ENCODE results near the gene CLRN3.
A peak's percentile ranks its signal among the peaks of the same experiment; 100 is the strongest.

Gene CLRN3

DNA sequence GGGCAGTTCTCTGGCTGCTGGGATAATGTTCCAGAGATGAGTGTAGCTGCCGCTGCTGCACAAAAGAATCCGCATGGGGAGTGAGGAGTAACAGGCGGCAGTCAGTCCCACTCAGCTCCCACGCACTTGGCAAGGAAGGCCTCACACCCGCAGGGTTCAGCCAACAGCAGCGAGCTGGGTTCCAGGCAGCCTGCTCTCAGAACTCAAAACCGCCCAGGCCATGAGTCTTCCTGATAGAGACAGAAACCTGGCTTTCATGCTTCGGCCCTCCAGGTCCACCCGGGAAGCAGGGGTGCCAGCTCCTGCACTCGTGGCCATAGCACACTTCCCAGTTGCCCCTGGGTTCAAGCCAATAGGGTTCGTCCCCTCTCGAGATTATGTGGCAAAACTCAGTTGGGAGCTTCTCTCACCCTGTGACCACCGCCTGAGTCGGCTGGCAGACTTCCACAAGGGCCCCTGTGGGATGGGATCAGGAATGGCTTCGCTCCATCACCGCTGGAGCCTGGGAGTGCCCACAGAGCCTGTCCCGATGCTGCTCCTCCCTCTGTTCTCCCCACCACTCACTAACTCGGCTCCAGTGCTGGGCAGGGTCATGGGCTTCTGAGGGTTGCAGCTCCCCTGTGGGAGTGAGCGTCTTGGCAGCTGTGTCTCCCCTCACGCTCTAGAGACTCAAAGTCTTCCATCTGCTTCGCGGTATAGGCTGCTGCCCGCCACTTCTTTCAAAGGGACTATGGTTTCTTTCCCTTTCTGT, 20.6 kb downstream of the CLRN3 start:
- no peak for DNase-seq

DNA sequence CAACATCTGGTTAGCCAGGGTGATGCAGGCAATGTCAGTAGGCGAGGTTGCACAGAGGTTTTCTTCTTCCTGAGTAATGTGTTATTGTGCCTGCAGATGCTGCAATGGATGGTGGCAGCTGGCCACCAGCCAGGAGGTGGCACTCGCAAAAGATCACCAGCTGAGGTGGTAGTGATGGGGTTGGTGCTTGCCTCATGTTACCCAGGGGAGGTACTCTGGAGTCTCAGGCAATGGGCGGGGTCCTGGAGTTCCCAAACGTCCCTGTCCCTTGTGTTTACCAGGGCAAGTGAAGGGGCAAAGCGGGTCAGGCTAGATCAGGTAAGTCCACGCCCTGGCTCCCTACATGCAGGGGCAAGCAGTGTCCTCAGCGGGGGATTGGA, 21.1 kb downstream of the CLRN3 start:
- DNase-seq: no peak

DNA sequence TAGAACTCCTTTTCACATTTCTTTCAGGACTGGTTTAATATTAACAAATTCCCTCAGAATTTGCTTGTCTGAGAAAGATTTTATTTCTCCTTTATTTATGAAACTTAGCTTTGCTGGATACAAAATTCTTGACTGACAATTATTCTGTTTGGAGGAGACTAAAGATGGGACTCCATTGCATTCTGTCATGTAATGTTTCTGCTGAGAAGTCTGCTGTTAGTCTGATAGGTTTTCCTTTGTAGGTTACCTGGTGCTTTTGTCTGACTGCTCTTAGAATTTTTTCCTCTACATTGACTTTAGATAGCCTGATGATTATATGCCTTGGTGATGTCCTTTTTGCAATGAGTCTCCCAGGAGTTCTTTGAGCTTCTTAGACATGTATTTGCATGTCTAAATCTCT, 23.4 kb downstream of the CLRN3 start:
- DNase-seq: no peak

DNA sequence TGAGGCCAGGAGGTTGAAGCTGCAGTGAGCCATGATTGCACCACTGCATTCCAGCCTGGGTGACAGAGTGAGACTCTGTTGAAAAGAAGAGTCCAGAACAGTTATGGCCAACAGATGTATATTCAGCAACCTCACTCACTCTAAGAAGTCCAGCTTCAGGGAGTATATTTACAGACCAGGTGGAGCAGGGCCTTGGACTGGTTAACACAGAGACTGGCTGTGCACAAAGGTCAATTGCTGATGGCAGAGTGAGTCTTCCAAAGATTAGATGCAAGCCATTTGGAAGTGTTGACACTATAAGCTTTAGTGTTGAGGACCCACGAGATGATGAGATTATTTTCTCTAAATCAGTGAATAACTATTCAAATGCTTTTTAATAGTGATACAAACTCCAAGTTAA, 24.9 kb downstream of the CLRN3 start:
- DNase-seq: no peak

DNA sequence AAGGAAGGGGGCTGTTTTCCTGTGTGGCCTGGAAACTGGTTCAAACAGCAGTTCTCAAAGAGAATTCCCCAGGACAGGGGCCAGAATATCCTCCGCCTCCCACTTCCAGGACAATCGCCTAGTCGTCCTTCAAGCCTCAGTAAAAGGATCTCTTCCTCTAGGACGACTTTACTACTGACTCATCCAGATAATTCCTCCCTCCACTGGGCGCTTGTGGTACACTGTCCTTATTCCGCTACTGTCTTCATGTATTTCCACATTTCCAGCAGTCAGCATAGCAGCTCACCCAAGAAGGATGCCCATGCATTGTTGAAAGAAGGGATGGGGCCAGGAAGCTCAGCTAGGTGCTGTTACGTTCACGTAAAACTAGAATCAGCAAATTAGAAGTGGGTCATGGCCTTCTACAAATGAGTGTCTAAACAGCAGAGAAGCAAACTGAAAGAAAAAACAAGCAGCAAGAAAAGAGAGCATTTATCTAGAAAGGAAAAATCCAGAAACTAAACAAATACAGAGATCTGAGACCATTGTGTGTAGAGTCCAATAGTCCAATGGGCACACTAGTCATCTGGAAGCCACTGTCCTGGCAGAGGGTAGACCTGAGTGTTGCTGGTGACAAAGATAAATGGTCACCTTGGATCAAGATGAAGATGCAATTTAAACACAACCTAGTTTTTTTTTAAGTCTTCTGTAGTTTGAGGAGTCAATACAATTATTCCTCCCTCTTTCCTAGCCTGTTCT, 26.3 kb downstream of the CLRN3 start:
- DNase-seq: no peak

DNA sequence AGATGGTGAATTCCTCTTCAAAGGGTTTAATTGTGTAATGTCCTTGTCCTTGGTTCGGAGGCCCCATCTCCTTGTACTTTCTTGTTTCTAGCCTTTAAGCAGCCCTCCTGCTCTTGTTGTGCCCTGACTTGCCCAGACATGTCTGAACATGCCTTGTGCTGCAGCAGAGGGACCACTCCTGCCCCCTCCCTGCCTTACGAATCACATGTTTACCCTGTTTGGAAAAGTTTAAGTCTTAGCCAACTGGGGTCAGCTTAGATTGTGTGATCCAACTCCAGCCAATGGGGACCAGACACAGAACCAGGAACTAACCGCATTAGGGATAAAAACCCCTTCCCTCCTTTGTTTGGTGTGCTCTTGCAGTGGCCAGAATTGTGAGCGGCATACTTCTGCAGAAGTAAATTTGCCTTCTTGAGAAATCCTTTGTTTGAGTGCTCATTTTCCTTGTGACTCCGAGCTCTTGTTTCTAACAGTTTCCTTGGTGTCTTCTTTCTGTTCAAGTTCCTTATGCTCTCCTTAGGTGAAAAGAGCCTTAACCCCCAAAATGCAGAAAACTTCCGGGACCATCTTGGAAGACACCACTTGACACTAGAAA, 29.4 kb downstream of the CLRN3 start:
- DNase-seq: no peak

DNA sequence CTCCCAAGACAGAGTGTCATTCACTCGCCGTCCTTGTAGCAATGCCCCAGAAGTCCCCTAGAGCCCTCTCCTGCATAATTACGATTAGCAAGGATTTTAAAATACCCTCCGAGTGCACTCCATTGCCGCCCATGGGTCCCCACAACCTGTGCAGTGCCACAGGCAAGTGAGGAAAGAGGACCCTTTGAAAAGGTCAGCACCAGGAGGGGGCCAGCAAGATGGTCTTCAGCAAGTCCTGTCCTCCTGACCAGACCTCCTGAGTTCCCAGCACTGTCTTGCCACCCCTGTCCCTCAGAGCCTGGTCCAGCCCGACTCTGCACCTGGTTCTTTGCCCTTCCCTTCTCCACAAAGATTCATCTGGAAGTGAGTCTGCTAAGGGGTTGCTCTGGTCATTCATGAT, 32.1 kb downstream of the CLRN3 start:
- no peak for DNase-seq

DNA sequence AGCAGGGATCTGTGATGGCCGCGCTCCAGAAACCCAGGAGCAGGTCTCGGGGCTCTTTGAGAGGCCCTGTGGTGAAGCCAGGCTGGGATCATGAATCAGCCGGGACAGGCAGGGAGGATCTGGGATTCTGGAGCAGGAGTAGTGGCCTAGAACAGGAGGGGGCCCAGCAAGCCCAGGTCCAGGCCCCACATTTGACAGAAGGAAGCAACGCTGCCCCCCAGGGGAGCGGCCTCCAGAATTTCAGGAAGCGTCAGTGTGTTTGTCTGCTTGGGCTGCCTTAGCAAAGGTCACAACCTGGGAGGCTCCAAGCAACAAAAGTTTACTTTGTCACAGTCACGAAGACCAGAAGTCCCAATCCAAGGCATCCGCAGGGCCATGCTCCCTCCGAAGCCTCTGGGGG, 36.8 kb downstream of the CLRN3 start:
- no peak for DNase-seq

DNA sequence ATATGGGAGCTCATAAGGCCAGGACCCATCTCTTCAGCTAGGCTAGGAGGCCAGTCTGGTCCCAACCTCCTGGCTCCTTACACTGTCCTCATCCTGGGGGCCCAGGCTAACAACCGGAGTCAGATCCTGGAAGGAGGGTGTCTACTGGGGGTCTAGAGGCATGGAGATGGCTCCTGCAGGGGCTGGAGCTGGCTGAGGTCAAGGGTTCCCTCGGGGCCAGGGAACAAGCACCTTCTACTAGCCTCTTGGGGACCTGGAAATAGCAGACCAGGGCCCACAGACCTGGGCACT, 37.2 kb downstream of the CLRN3 start:
- DNase-seq: no peak

DNA sequence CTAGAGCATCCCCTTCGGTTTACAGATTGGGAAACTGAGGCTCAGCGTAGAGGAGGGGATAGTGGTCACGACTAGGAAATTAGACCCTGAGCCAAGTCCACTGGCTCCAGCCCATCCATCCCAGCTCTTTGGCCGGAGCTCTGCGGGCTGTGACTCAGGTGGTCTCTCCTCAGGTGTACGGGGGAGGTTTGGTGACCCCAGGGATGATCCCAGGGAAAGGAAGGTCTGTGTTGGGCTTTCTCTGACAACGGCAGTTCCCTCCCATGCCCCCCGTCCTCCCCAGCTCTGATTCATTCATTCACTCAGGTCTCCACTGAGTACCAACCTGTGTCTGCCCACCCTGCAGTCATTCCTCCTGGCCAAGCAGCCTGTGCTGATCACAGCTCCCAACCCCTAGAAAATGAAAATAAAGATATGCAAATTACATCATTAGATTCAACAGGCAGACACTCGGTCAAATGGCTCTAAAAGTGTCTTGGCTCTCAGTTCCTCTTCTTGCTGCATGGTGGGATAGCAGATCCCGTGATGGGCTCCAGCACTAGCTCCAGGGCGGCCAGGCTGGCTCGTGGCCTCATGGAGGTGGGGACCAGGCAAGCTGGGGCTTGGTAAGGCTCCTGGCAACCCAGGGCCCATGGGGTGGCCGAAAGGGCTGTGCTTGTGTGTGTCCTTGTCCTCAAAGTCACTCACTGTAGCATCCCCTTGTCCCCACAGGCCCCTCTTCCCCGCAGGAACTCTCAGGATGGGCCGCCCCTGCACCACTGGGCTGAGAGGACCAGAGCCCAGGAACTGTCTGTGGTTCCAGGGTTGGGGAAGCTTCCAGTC, 37.8 kb downstream of the CLRN3 start:
- DNase-seq: no peak

DNA sequence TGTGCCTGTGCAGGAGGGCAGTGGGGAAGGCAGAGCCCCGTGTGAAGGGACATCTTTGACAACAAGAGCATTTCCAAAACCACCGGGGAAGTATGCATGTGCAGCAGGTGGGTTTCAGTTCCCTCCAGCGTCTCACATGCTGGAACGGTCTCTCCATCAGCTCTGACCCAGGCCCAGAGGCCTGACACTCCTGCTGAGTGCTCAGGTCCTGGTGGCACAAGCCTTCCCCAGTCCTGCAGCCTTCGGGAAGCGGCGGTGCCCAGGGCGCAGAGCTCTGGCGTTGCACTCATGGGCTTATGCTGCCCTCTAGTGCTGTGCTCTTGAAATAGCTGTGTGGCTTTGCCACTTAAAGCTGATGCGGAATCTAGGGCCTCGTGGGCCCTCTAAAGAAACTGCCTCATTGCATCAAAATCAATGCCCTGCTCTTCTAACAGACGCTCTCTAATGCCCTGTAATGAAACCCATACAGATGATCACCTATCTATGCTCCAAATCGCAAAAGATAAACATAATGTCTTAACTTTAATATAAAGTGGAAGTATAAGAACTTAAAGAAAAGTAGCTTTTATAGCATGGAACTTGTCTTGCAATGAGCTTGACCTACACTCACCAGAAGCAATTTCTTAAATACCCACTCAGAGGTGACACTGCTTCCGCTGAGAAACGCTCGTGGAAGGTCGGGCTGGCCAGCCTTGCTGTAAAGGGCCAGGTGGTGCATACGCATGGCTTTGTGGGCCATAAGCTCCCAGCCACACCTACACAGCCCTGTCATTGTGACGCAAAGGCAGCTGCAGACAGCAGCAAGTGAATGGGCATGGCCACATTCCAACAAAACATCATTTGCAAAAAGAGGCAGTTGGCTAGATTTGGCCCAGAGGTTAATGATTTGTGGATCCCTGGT, 38.6 kb downstream of the CLRN3 start:
- DNase-seq: peak; percentile 44

DNA sequence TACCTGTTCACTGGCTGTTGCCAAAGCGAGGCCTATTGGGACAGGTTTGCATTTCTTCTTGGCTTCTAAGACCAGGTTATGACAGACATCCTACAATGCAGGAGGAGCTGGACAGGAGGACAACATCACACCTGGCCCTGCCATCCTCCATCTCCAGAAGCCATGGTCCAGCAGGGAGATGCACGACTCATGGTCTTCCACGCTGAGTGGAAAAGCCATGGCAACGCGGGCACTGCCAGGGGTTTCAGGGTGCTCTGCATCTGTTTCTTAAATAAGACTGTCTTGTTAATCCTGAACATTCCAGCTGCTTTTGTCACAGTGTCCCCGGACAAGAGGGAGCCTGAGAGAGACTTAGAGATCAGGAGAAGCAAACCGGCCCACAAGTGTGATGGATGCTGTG, 40.3 kb downstream of the CLRN3 start:
- DNase-seq: no peak

DNA sequence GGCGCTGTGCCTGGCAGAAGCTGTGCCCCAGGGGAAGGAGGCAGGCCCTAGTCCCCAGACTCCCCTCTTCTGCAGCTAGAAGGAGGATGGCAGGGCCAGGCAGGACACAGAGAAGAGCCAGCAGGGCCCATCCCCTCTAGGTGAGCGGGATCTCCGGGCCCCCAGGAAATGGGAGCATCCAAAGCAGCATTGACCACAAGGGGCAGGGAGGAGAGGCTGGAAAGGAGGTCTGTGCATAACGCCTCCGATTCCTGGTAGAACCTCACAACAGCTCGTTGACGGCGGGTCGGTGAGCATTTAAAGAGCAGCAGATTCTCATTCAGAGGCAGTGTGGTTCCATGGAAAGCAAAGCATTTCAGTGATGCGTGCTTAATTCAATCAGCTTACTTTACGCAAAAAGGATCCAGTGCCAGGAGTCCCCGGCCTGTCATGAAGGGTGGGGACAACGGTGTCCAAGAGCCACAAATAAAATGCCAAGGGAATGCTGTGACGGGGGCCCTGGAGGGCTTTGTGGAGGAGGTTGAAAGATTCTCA, 41.0 kb downstream of the CLRN3 start:
- no peak for DNase-seq

DNA sequence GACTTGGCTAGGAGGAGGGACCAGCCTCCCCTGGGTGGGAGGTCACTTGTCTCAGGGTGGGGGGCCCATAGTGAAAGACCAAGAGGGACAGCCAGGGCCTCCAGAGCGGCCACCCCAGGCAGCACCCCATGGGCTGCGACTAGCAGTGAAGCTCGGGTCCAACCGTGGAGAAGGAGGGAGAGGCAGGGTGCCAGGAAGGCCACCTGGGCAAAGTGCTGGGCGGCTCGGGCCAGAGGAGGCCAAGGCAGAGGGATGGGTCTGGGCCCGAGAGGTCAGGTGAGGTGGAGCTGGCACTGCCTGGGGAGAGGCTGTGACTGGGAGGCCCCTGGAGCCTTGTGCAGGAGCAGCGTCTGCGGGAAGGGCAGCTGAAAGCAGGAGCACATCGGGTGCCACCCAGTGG, 41.8 kb downstream of the CLRN3 start:
- no peak for DNase-seq

DNA sequence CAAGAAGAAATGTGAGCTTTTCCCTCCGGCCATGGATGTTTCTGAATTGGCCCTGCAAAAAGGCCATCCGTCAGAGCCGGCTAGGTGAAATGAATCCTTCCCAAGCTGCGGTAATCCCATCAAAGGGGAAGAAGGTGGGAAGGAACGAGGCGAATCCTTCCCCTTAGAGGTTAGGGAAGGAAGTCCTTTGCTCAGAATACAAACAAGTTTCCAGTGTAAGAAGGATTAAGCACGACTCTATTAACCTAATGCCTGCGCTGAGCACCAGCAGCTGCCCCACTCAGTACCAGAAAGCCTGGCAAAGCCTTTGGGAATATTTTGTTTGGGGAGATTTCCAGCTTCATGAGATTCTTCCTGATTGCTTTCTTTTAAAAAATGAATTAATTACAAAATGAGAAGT, 42.8 kb downstream of the CLRN3 start:
- no peak for DNase-seq

DNA sequence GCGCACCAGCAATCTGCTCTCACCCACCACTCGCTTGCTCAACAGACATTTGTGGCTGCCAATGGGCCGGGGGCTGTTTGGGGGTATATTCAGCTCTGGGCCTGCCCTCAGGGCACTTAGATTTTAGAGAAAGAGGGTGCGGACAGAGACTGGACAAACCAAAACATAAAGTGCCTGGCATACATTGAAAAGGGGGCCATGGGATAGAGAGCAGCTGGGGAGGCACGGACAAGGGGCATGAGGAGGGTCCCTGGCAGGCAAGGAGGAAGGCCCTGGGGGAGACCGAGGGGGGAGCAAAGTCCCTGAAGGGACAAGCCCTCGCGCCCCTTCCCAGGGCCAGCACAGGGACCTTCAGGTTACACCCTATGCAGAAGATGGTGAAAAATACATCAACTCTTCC, 43.5 kb downstream of the CLRN3 start:
- no peak for DNase-seq

DNA sequence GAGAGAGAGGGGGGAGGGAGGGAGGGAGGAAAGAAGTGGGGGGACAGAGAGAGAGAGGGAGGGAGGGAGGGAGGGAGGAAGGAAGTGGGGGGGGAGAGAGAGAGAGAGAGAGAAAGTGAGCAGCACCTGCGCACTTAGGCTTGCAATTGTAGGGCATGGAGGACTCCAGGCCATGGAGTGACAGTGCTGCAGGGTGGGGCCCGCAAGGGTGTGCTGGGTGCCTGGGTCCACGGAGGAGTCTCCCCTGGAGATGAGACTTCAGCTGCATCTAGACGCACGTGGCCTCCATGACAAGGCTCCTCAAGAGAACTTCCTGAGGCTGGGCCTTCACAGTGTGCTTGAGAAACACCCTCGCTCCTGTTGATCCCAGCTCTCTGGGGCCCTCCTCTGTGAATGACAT, 44.5 kb downstream of the CLRN3 start:
- DNase-seq: no peak

DNA sequence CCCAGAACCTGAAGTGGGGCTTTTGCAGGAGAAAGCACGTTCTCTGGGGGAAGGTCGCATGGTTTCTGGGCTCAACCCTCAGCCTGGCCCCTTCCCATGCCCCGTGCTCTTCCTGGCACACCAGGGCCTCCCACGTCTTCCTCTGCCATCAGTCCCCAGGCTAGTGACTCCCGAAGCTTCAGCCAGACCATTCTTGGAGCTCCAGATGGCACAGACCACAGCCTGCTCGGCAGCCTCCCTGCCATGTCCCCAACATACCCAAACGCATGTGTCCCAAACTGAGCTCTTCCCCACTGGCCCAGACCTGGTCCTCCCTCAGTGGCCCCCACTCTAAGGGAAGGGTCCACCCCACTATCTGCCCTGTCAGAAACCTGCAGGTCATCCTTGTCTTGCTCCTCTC, 47.0 kb downstream of the CLRN3 start:
- DNase-seq: no peak

DNA sequence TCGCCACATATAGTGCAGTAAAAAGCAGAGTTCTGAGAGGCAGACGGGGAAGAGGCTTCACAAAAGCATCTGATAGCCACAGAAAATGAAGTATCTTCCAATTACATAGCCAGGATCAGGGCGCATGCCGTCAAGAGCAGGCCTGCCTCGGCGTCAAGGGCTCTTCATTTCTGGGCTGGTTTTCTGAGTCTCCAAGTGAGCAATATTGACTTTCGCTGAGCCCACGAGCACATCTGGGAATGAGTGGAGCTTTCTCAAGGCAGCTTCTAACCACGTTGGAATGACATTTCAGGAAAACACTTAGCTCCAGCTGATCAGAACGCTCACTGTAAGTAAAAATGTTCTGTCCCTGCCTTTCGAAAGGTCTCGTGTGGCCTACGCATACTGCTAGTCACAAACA, 51.9 kb downstream of the CLRN3 start:
- no peak for DNase-seq

DNA sequence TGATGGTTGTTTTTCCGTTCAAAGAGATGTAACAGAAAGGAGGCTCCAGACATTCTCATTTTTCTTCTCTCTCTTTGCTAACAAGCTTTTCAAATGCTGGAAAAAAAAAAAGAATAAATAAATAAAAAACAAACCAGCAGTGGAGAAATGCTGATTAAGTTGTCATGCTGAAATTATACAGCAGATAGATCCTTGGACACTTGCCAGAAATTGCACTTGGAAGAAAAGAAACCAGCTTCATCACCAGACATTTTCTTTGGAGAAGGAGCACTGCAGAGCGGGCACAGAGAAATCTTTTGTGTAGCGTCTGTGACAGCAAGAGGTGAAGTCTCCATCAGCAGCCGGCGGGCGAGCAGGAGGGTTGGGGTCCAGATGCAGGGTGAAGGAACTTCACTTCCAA, 55.8 kb downstream of the CLRN3 start:
- DNase-seq: no peak

DNA sequence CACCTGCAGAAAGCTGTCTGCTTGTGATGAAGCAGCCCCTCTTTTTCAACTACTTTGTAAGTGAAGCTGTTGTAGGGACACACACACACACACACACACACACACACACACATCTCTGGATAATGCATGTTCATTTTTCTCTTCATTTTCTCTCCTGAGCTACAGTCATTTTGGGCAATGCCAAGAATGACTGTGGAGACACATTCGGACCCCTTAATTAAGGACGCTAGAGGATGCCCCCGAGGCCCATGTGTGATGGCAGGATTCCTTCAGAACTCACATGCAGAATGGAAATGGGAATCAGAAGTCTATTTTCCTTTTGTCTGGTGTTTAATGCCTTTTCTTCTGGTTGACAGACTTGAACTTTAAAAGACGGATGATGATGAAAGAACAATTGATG, 56.6 kb downstream of the CLRN3 start:
- DNase-seq: no peak

DNA sequence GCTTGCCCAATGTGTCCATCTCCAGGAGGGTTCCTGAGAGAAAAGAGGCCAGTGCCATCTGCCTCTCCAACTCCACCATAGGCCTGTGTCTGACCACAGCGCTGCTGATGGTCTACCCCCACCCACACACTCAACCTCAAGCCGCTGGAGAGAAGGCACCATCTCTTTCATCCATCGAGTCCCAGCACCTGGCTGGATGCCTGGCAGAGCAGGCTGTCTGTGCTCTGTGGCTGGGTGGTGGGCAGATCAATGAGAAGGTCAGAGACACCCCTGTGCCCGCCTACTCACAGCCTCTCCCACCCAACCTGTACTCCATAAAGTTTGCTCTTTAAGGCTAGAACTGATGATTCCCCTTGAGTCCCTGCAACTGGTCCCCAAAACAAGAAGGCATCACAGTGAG, 58.0 kb downstream of the CLRN3 start:
- DNase-seq: no peak

DNA sequence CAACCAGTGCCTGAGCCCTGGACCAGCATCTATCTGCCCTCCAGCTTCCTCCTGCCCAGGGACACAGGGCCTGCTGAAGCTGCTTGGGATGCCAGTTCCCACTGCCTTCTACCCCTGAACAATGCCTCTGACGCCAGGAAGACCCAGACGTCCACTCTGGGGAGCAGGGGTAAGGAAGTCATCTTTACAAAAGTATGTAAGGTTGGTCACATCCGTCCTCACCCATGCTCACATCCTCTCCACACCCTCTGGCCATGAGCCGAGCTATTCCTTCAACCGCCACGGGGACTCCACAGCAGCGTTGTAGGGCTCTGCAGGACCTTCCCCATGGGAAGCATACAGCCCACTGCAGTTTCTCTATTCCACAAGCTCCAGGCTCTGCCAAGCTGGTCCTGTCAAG, 58.5 kb downstream of the CLRN3 start:
- DNase-seq: no peak

Data from NCI-H2171 treated with DMSO at 0.1 percent for 48 hours (cell line).